Measurements from ENCODE around the gene SYNE1. TPM values are rescaled to one million over a fixed set of nuclear protein-coding genes. Genes with fewer than 3 reads are reported as not detected.

The SYNE1 gene
- total and polyA plus RNA-seq, 2 of the 8 experiments (the other 6 are each of a cell fraction or from before 2014, with no cell fraction given): 2.8 to 5.5 TPM

- TF ChIP-seq, protein P1, sequence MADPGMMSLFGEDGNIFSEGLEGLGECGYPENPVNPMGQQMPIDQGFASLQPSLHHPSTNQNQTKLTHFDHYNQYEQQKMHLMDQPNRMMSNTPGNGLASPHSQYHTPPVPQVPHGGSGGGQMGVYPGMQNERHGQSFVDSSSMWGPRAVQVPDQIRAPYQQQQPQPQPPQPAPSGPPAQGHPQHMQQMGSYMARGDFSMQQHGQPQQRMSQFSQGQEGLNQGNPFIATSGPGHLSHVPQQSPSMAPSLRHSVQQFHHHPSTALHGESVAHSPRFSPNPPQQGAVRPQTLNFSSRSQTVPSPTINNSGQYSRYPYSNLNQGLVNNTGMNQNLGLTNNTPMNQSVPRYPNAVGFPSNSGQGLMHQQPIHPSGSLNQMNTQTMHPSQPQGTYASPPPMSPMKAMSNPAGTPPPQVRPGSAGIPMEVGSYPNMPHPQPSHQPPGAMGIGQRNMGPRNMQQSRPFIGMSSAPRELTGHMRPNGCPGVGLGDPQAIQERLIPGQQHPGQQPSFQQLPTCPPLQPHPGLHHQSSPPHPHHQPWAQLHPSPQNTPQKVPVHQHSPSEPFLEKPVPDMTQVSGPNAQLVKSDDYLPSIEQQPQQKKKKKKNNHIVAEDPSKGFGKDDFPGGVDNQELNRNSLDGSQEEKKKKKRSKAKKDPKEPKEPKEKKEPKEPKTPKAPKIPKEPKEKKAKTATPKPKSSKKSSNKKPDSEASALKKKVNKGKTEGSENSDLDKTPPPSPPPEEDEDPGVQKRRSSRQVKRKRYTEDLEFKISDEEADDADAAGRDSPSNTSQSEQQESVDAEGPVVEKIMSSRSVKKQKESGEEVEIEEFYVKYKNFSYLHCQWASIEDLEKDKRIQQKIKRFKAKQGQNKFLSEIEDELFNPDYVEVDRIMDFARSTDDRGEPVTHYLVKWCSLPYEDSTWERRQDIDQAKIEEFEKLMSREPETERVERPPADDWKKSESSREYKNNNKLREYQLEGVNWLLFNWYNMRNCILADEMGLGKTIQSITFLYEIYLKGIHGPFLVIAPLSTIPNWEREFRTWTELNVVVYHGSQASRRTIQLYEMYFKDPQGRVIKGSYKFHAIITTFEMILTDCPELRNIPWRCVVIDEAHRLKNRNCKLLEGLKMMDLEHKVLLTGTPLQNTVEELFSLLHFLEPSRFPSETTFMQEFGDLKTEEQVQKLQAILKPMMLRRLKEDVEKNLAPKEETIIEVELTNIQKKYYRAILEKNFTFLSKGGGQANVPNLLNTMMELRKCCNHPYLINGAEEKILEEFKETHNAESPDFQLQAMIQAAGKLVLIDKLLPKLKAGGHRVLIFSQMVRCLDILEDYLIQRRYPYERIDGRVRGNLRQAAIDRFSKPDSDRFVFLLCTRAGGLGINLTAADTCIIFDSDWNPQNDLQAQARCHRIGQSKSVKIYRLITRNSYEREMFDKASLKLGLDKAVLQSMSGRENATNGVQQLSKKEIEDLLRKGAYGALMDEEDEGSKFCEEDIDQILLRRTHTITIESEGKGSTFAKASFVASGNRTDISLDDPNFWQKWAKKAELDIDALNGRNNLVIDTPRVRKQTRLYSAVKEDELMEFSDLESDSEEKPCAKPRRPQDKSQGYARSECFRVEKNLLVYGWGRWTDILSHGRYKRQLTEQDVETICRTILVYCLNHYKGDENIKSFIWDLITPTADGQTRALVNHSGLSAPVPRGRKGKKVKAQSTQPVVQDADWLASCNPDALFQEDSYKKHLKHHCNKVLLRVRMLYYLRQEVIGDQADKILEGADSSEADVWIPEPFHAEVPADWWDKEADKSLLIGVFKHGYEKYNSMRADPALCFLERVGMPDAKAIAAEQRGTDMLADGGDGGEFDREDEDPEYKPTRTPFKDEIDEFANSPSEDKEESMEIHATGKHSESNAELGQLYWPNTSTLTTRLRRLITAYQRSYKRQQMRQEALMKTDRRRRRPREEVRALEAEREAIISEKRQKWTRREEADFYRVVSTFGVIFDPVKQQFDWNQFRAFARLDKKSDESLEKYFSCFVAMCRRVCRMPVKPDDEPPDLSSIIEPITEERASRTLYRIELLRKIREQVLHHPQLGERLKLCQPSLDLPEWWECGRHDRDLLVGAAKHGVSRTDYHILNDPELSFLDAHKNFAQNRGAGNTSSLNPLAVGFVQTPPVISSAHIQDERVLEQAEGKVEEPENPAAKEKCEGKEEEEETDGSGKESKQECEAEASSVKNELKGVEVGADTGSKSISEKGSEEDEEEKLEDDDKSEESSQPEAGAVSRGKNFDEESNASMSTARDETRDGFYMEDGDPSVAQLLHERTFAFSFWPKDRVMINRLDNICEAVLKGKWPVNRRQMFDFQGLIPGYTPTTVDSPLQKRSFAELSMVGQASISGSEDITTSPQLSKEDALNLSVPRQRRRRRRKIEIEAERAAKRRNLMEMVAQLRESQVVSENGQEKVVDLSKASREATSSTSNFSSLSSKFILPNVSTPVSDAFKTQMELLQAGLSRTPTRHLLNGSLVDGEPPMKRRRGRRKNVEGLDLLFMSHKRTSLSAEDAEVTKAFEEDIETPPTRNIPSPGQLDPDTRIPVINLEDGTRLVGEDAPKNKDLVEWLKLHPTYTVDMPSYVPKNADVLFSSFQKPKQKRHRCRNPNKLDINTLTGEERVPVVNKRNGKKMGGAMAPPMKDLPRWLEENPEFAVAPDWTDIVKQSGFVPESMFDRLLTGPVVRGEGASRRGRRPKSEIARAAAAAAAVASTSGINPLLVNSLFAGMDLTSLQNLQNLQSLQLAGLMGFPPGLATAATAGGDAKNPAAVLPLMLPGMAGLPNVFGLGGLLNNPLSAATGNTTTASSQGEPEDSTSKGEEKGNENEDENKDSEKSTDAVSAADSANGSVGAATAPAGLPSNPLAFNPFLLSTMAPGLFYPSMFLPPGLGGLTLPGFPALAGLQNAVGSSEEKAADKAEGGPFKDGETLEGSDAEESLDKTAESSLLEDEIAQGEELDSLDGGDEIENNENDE (IDR thresholded peaks at IDR 0.05; ENCODE audit: insufficient replicate concordance, low read length): no peak
These were observed 456.6 kb downstream of the SYNE1 start (continued) for GRCh38 chr6:152180601-152181000.

All from H1 (cell line).